ENCODE data around the gene ONECUT3. TPM values are rescaled to one million over a fixed set of nuclear protein-coding genes. Genes with fewer than 3 reads are reported as not detected.

Gene ONECUT3
- total and polyA plus RNA-seq, 2 donors (not counting 3 experiments of a cell fraction or from before 2014, with no cell fraction given), result not detected

DNA sequence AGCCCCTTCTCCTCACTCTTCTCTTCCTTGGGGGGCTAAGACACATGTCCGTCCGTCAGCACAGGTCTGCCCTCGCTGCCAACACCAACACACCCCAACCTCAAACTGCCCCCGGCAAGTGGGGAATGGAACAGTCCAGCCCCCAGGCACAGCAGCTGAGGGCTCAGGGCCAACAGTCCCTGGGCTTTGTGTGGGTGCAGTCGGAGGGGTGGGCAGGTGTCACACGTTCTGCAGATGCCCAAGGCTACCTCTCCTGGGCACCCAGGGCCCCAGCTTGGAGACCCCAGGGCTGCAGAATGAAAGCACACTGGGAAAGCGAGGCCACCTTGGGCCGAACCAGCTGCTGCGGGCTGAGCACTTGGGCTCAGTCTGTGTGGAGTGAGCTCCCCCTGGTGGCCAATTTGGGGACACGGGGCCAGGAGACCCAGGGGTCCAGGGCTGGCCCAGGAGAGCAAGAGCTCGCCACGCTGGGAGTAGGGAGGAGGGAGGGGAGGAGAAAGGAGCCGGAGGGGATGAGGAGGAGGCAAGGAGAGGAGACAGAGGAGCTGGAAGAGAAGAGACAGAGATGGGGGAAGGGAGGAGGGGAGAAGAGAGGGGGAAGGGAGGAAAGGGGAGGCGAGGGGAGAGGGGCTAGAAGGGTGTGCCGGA is 72.7 kb downstream of the ONECUT3 start:
- no TSS peak for BruUV-seq (replicated peaks)
- intact Hi-C loops (cut with micrococcal nuclease), result loop anchor here (1.0 to 5.0 kb wide), 2 partner anchors 14 to 39 kb away; no protein-coding TSS in a partner anchor
- no peaks in the 10 kb centered on the region for H3K9me1 ChIP-seq (replicated peaks; ENCODE audit: control insufficient read depth, extremely low read depth, insufficient read depth, low read length)
- H3K9ac ChIP-seq (replicated peaks; ENCODE audit: extremely low read depth, insufficient read depth, low read length), result no peak overlapping the region
- ChIA-PET POLR2A (interaction anchor here (0.6 kb wide), 1 partner anchor 522 kb away, joined by 9 read pairs; no protein-coding TSS in a partner anchor), CTCF (interaction anchor here (0.6 to 4.6 kb wide), 44 partner anchors 8 to 328 kb away, joined by 3 to 83 read pairs (median 4); no protein-coding TSS in a partner anchor)
- FAIRE-seq (peak; percentile 62), DNase-seq (ENCODE audit: low read depth, low spot score) (peak; percentile 49)
- no peak overlapping the region for H3K4me2 ChIP-seq (ENCODE audit: insufficient read depth, low read length)
- H3K27me3 ChIP-seq (ENCODE audit: control insufficient read depth in 2 of 2, insufficient read depth in 2 of 2, low read length in 2 of 2), result no peaks in the 10 kb centered on the region
- H3K4me1 ChIP-seq (ENCODE audit: control insufficient read depth, extremely low read depth, insufficient read depth, low read length), result no peaks in the 10 kb centered on the region
- H3K4me3 ChIP-seq (replicated peaks in 1 of 3; ENCODE audit: insufficient read depth in 1 of 3, low read depth in 1 of 3, low read length in 3 of 3), result no peak overlapping the region
- H3K9me3 ChIP-seq (replicated peaks; ENCODE audit: control insufficient read depth, insufficient read depth, low read length), result no peaks in the 10 kb centered on the region
- peaks cover 0 to 30% of the 10 kb centered on the region in 2 experiments for H3K36me3 ChIP-seq (ENCODE audit: control insufficient read depth in 2 of 2, extremely low read depth in 1 of 2, insufficient read depth in 2 of 2, low read length in 2 of 2)
- H3K79me2 ChIP-seq (ENCODE audit: control insufficient read depth, insufficient read depth, low read length), result peaks cover 9% of the 10 kb centered on the region
- dilution Hi-C loops (cut with MboI; ENCODE audit: extremely low pct_ligation_motif_present, low sequenced_read_pairs), result no loop called here
- H4K20me1 ChIP-seq (replicated peaks; ENCODE audit: control insufficient read depth, extremely low read depth, insufficient read depth, low read length), result no peaks in the 10 kb centered on the region
- TF ChIP-seq POLR2AphosphoS5 (IDR thresholded peaks at IDR 0.05; ENCODE audit: insufficient read depth, low read depth, low read length), result no peak
- TF ChIP-seq, protein P1, sequence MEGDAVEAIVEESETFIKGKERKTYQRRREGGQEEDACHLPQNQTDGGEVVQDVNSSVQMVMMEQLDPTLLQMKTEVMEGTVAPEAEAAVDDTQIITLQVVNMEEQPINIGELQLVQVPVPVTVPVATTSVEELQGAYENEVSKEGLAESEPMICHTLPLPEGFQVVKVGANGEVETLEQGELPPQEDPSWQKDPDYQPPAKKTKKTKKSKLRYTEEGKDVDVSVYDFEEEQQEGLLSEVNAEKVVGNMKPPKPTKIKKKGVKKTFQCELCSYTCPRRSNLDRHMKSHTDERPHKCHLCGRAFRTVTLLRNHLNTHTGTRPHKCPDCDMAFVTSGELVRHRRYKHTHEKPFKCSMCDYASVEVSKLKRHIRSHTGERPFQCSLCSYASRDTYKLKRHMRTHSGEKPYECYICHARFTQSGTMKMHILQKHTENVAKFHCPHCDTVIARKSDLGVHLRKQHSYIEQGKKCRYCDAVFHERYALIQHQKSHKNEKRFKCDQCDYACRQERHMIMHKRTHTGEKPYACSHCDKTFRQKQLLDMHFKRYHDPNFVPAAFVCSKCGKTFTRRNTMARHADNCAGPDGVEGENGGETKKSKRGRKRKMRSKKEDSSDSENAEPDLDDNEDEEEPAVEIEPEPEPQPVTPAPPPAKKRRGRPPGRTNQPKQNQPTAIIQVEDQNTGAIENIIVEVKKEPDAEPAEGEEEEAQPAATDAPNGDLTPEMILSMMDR (IDR thresholded peaks at IDR 0.05; ENCODE audit: extremely low read depth in 1 of 2, insufficient read depth in 1 of 2, low read depth in 1 of 2, low read length in 2 of 2), result peak; percentile 88 to 91
- no peak overlapping the region for H2AFZ ChIP-seq (ENCODE audit: low read depth, low read length)
- H3K27ac ChIP-seq (ENCODE audit: insufficient read depth, low read depth, low read length), result no peak overlapping the region
